Erythroblast (primary cell): Measurements from ENCODE around the gene ABAT.

Source experiments
- GATA1 ChIP-seq: IDR thresholded peaks from 2 replicates; pipeline ENCODE4 v1.6.1; 2011; ENCODE audit warnings: low read depth, mild to moderate bottlenecking, control low read depth, low read length, moderate library complexity
- POLR2A ChIP-seq: IDR thresholded peaks from 2 replicates; pipeline ENCODE4 v1.6.1; 2011; ENCODE audit warnings: mild to moderate bottlenecking, low read length

GRCh38 chr16:8703693-8704092, 29.3 kb downstream of the ABAT start:
- TF ChIP-seq POLR2A, result no peak
- no peak for TF ChIP-seq GATA1
